SK-N-SH (cell line): ENCODE data around the gene SLC2A4.
"Not testable (repeated sequence)": the region's sequence is repeated elsewhere in the genome, so short reads cannot be mapped to it uniquely, and the experiment has no call there.

Experiments
- CTCF ChIP-seq: fragments of 200-600 bp; sonication (generic); IDR thresholded peaks from 2 replicates; pipeline ENCODE4 v1.6.1; 2017; ENCODE audit warnings: antibody characterized with exemption, mild to moderate bottlenecking, moderate library complexity
- ELF1 ChIP-seq: IDR thresholded peaks from 2 replicates; pipeline ENCODE4 v1.4.0; 2012
- EP300 ChIP-seq, 2 experiments: IDR thresholded peaks; 2 replicates each; pipeline versions ENCODE4 v1.4.0 to v1.6.1; 2012; ENCODE audit warnings: borderline replicate concordance in 1 of 2, low read depth in 1 of 2, low read length in 1 of 2
- EZH2phosphoT487 ChIP-seq: fragments of 200-600 bp; sonication (generic); IDR thresholded peaks from 2 replicates; pipeline ENCODE4 v1.6.1; 2017; ENCODE audit warnings: low read depth, mixed run types, mild to moderate bottlenecking, antibody characterized with exemption, moderate library complexity, borderline replicate concordance
- IRF3 ChIP-seq: fragments of 150-350 bp; IDR thresholded peaks from 2 replicates; pipeline ENCODE4 v1.6.1; 2016; ENCODE audit warnings: mild to moderate bottlenecking, low read depth, low read length
- JUND ChIP-seq: IDR thresholded peaks from 2 replicates; pipeline ENCODE4 v1.4.0; 2012
- MEF2A ChIP-seq: IDR thresholded peaks from 2 replicates; pipeline ENCODE4 v1.4.0; 2012; ENCODE audit warnings: low read depth, borderline replicate concordance
- NFIC ChIP-seq: IDR thresholded peaks from 2 replicates; pipeline ENCODE4 v1.4.0; 2012; ENCODE audit warnings: borderline replicate concordance
- NRF1 ChIP-seq: IDR thresholded peaks from 2 replicates; pipeline ENCODE4 v1.6.1; 2012; ENCODE audit warnings: low read depth, mild to moderate bottlenecking, low read length
- RAD21 ChIP-seq: IDR thresholded peaks from 2 replicates; pipeline ENCODE4 v1.6.1; 2012; ENCODE audit warnings: mild to moderate bottlenecking, low read length
- RFX5 ChIP-seq: IDR thresholded peaks from 2 replicates; pipeline ENCODE4 v1.6.1; 2012; ENCODE audit warnings: mild to moderate bottlenecking, improper control_type of control experiment, low read length
- TF ChIP-seq, protein P1 (sequence below): IDR thresholded peaks from 2 replicates; pipeline ENCODE4 v1.4.0; 2012; ENCODE audit warnings: low read depth, borderline replicate concordance
- TF ChIP-seq, protein P2 (sequence below): IDR thresholded peaks from 2 replicates; pipeline ENCODE4 v1.4.0; 2012; ENCODE audit warnings: low read depth

- not testable (repeated sequence) for TF ChIP-seq CTCF; NFIC; EP300 (IDR thresholded peaks at IDR 0.05; ENCODE audit: borderline replicate concordance in 1 of 2, low read depth in 1 of 2, low read length in 1 of 2); ELF1; NRF1; RAD21; EZH2phosphoT487; IRF3; MEF2A; RFX5; JUND
- TF ChIP-seq, protein P1, sequence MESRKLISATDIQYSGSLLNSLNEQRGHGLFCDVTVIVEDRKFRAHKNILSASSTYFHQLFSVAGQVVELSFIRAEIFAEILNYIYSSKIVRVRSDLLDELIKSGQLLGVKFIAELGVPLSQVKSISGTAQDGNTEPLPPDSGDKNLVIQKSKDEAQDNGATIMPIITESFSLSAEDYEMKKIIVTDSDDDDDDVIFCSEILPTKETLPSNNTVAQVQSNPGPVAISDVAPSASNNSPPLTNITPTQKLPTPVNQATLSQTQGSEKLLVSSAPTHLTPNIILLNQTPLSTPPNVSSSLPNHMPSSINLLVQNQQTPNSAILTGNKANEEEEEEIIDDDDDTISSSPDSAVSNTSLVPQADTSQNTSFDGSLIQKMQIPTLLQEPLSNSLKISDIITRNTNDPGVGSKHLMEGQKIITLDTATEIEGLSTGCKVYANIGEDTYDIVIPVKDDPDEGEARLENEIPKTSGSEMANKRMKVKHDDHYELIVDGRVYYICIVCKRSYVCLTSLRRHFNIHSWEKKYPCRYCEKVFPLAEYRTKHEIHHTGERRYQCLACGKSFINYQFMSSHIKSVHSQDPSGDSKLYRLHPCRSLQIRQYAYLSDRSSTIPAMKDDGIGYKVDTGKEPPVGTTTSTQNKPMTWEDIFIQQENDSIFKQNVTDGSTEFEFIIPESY, result not testable (repeated sequence)
- TF ChIP-seq, protein P2, sequence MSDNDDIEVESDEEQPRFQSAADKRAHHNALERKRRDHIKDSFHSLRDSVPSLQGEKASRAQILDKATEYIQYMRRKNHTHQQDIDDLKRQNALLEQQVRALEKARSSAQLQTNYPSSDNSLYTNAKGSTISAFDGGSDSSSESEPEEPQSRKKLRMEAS, result not testable (repeated sequence)
These were observed 54.2 kb downstream of the SLC2A4 start for GRCh38 chr17:7335765-7336164.
